ENCODE results near the gene CLDN18.

CLDN18 gene

DNA sequence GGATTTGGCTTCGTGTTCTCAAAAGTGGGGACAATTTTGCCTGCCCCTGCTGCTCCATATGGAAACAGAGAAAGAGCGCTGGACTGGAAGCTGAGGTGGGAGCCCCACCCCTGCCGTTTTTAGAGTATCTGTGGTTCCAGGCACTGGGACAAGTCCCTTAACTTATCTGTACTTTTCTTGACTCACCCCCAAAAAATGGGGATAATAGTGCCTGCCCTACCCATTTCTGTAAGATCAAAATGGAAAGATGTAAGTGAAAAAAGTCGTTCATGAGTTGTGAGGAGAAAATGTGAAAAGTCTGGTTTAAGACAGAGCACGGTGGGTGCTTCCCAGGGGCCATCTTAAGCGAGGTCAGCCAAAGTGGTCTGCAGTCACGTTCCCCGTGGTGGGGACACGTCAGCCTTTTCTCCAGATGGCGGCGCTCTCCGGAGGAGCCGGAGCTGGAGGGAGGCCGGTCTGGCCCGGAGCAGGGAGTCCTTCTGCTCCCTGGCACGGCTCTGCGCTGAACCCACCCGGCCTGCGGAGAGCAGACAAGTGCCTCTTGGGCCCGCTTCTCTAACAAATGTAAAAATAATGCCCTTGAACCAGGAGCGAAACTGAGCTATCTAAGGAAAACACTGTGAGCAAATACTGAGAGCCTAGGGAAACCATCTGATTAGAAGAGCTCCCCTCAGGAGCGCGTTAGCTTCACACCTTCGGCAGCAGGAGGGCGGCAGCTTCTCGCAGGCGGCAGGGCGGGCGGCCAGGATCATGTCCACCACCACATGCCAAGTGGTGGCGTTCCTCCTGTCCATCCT lies at the start of gene CLDN18:
CLDN18 (plus strand) TSS at position 690 of the 797 bp plus-strand sequence; CDS start at position 751, 61 bp downstream.
- DNase-seq (ENCODE audit: low read depth): no peak

GRCh38 chr3:137962251-137962650 lies 47.7 kb upstream of the CLDN18 start:
- no peak for DNase-seq (ENCODE audit: low read depth)

DNA sequence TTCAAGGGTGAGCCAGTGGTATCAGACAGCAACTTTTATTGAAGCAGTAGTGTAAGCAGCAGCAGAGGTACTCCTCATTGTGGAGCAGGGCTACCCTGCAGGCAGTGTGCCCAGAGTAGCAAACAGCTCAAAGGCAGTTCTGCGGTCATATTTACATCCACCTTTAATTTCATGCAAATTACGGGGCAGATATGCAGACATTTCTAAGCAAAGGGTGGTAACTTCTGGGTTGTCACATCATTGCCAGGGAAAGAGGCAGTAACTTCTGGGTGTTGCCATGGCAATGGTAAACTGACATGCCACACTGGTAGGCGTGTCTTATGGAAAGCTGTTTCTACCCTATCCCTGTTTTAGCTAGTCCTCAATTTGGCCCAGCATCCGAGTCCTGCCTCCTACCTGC lies 46.5 kb upstream of the CLDN18 start:
- DNase-seq (ENCODE audit: low read depth): no peak

DNA sequence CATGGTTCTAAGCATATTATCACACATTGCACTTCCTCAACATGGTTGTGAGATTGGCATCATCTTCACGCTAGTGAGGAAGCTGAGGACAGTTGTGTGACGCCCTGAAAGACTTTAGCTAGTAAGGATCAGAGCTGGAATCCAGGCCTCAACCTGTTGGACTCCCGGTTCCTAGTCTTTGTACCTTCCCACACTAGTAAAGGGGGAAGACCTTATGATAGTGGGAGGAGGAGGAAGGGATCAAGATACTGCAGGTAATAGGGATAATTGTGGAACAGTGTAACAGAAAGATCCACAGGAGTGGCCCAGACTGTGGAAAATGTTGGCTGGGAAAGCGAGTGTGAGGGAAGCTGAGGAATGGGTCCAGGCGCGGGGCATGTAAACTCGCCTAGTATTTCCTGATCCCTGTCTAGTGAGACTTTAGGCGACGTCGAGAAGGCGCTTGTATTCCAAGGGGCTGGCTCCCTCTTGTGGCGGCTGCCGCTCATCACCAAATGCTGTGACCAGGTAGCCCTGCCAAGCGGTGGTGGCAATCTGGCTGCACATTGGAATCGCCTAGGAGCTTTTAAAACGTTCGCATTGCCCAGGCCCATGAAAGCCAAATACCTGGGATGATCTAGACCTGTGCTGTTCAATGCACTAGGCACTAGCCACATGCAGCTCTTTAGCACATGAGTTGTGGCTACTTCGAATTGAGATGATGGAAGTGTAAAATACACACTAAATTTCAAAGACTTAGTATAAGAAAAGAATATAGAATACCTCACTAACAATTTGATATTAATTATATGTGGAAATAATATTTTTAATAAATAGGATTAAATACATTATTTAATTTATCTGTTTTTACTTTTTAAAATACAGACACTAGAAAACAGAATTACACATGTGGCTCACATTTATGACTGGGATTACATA lies 38.8 kb upstream of the CLDN18 start:
- no peak for DNase-seq (ENCODE audit: low read depth)

DNA sequence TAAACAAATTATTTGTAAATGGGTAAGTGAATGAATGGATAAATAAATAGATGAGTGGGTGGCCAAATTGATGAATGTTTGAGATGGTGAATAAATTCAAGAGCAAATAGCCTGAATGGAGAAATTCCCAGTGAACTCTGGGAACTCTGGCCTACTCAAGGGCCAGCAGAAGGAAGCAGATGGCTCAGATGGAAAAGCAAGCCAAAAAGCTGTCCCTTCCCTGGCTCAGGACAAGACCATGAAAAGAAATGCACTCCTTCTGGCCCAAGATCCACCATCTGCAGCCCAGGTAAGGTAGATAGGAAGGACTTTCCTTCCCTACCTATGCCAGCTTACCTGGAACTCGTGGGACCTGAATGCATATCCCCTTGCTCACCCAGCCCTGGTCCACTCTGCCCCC lies 37.6 kb upstream of the CLDN18 start:
- no peak for DNase-seq (ENCODE audit: low read depth)

DNA sequence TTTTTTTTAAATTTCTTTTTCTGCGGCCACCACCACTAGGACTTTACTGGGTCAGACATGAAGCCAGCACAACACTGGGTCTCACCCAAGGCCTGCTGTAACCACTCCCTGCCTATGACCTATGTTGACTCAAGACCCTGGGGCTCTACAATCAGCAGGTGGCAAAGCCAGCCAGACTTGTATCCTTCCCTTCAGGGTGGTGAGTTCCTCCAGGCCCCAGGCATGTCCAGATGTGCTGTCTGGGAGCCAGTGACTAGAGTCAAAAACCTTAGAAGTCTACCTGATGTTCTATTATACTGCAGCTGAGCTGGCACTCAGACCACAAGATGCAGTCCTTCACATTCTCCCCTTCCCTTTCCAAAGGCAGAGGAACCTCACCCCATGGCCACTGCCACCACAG lies 31.6 kb upstream of the CLDN18 start:
- DNase-seq (ENCODE audit: low read depth): no peak

- no peak for DNase-seq (ENCODE audit: low read depth)
These were observed 22.2 kb upstream of the CLDN18 start for GRCh38 chr3:137987723-137988122.

DNA sequence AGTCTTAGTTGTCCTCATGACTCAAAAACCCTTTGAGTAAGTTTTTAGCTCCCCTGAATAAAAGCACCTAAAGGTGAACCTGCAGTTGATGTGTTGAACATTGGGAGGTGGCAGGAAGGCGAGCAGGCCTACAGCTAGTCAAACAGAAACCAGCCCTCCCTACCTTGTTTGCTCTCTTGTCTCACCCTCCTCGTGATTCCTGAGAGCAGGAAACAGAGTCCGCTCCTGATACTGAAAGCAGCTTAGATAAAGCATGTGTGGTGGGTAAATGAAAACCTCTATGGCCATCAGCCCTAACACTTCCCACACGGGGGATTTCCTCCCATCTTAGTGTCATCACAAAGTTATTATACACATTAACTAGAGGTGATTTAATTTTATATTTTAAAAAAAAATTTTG lies 21.8 kb upstream of the CLDN18 start:
- DNase-seq (ENCODE audit: low read depth): no peak

GRCh38 chr3:137988982-137989381 lies 21.0 kb upstream of the CLDN18 start:
- DNase-seq (ENCODE audit: low read depth): no peak

GRCh38 chr3:137990427-137990826 lies 19.5 kb upstream of the CLDN18 start:
- no peak for DNase-seq (ENCODE audit: low read depth)

DNA sequence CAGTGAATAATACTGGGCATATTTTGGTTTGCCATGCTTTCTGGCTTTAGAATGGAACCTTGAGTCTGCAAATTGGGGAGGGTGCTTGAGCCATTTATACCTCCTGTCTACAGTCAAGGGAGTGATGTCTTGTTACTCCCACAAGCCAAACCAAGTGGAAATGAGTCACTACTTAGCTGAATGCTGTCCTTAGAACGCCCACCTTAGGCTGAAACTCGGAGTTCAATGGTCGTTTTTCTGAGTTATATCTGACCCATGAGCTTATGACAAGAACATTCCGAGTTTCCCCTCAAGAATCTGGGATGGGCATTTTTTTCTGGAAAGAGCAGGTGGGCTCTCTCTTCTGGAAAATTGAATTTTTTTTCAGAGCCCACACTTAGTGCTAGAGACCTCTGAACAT lies 17.4 kb upstream of the CLDN18 start:
- DNase-seq (ENCODE audit: low read depth): no peak

GRCh38 chr3:137998121-137999042 lies 11.6 kb upstream of the CLDN18 start:
- DNase-seq (ENCODE audit: low read depth): no peak

DNA sequence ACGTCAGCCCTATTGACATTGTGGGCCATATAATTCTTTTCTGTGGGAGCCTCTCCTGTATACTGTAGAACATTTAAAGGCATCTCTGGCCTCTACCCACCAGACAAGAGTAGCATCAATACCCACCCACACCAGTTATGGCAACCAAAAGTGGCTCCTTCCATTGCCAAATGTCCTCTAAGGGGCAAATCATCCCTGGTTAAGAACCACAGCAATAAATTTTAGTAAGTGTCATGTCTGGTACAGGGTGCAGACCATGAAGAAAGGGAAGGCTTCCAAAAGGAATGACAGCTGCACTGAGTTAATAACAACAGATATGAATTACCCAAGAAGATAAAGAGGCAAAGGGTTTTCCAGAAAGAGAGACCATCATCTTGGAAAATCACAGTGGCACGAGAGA lies 6.9 kb upstream of the CLDN18 start:
- no peak for DNase-seq (ENCODE audit: low read depth)

DNA sequence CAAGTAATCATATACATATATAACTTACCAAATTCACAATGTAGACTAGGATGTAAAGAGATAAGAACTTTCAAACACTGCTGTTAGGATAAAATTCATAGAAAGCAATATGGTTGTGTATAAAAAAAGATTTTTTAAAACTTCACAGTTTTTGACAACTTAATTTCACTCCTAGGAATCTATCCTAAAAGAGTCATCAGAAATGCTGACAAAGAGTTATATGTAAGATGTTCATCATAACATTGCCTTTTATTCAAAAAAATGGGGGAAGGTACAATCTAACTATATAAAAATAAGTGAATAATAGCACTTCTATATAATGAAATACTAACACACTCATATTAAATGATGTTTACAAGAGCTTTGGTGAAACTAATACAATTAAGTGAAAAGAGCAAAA lies 4.3 kb upstream of the CLDN18 start:
- no peak for DNase-seq (ENCODE audit: low read depth)

- DNase-seq (ENCODE audit: low read depth): no peak
These were observed 2.1 kb upstream of the CLDN18 start for GRCh38 chr3:138007898-138008297.

DNA sequence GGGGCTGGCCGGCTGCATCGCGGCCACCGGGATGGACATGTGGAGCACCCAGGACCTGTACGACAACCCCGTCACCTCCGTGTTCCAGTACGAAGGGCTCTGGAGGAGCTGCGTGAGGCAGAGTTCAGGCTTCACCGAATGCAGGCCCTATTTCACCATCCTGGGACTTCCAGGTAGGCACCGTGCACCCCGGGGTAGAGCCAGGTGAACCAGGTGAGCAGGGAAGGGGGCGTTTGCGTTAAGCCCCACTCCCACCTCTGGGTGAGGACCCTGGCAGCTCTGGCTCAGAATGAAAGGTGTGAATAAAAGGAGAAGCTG lies 267 bp downstream of the CLDN18 start:
- DNase-seq (ENCODE audit: low read depth): no peak

DNA sequence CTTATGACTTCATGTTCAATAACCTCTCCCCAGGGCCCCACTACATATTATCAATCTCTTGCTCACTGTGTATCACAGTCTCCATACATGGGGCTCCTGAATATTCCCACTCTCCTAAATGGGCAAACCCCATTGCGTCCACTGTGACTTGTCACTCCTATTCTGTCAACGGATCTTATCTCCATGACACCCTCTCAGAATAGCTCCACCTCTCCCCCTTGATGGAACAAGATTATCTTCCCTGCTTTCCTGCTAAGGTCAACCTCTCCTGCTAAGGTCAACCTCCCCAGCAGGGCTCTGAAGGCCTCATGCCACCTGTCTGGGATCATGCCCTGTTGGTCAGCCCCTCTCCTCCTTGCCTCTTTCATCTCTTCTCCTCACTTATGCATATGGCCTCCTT lies 1.8 kb downstream of the CLDN18 start:
- DNase-seq (ENCODE audit: low read depth): no peak

DNA sequence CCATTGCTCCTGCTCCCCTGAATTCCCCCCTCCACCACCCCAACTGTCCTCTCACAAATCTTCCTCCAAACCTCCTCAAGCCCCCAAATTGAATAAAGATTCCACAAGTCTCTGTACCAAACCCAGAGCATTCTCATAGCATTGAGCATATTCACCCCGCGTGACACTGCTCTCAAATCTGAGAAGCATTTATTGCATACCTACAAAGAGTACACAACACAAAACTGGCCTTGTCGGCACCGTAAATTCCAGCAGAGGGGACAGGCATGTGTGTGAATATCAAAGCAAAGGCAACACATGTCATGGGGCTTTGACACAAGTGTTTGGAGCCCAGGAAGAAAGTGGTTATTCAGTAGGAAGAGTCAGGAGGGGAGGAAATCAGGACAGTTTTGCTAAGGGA lies 2.6 kb downstream of the CLDN18 start:
- no peak for DNase-seq (ENCODE audit: low read depth)

DNA sequence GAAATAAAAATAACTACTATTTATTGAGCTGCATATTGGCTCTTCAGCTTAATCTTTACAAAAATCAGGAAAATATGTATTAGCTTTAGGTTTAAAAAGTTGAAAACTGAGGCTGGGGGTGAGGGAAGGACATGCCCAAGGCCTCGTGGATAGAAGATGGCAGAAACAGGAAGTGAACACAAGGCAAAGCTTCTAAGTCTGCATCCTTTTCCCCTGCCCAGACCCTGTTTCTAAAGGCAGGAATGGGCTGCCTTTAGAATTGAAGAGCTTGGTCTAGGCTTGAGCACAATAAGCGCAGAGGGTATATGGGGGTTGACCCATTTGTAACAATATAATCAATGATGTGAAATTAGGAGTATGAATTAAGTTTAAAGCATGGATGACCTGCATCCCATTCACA lies 6.1 kb downstream of the CLDN18 start:
- no peak for DNase-seq (ENCODE audit: low read depth)

DNA sequence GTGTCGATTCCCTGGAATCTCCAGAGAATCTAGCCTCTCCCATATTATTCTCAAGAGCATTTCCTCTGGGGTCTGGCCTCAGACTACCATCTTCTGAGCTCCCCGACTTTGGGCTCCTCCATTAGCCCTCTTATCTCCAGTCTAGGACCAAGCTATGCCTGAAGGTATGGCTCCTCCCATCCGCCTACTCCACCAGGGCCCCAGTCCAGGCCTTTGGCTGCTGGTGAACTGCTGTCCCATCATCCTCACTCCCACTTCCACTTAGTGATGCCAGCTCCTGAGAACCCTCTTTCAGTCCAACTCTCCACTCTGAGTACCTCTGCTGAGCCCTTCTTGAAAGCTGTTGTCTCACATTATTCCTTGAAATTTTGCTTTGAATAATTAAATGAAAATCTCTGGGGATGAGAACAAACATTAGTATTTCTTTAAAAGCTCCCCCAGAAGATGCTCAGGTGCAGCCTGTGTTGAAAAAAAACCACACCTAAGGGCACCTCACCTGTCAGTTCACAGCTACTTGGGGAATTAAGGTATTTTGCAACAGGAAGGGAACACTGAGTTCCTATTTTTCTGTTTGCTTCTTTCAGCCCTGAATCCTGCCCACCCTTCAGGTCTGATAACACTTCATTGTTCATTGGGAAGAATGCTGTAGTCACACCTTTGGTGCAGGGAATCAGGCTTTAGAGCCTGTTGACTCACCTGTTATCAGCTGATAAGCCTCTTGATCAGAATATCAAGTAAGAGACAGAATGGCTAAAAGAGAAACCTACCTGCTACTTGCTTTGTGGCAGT lies 9.5 kb downstream of the CLDN18 start:
- DNase-seq (ENCODE audit: low read depth): no peak

GRCh38 chr3:138023754-138024153 lies 13.8 kb downstream of the CLDN18 start:
- no peak for DNase-seq (ENCODE audit: low read depth)

DNA sequence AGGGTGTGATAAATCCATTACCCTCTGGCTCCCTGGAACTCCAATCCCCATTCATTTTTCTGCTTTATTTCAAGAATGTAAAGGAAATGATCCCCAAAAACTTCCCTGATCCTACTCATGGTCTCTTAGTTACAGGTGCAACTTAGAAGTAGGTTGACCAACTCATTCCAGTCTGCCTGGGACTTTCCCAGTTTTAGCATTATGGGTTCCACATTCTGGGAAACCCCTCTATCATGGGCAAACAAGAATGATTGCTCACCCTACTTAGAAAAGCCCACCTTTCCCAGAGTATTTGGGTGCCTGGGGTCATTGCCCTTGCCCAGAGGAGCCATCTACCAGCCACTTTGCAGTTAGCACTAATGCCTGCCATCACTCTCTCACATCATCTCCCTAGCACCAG lies 15.6 kb downstream of the CLDN18 start:
- DNase-seq (ENCODE audit: low read depth): no peak

All from T-helper 22 cell (primary cell).